GM13977 (cell line): Measurements from ENCODE around the gene TBRG1.

ENCODE experiments used
- DNase-seq: peaks from one replicate; pipeline ENCODE4 v3.0.0; 2012; ENCODE audit warnings: low spot score
- CTCF ChIP-seq: IDR thresholded peaks from 2 replicates; pipeline ENCODE4 v1.5.1; 2012; ENCODE audit warnings: mild to moderate bottlenecking, control low read depth; ENCODE audit not compliant: insufficient read depth; ENCODE audit errors: extremely low read depth, missing control alignments
- in situ Hi-C: fragments of 300-500 bp; cut with MboI; formaldehyde crosslinking; loops from one replicate; pipeline ENCODE4 v1.12.0; 2022; ENCODE audit warnings: low sequenced_read_pairs, low pct_unique_long_range_greater_than_20kb, mixed read lengths, inconsistent platforms; ENCODE audit not compliant: unreplicated experiment

TBRG1 gene

GRCh38 chr11:124612045-124612444 lies 10.6 kb upstream of the TBRG1 start:
- TF ChIP-seq CTCF, result no peak

GRCh38 chr11:124612567-124613246 lies 10.0 kb upstream of the TBRG1 start:
- no peak for DNase-seq
- in situ Hi-C loops, result no loop called here
- TF ChIP-seq CTCF, result no peak

More at GRCh38 chr11:124612045-124612444, 10.6 kb upstream of the TBRG1 start:
- no peak for DNase-seq
- in situ Hi-C loops, result no loop called here

- in situ Hi-C loops, result no loop called here
- DNase-seq, result no peak
- TF ChIP-seq CTCF, result no peak
These were observed 3.8 kb upstream of the TBRG1 start for GRCh38 chr11:124618863-124619262.

GRCh38 chr11:124623861-124624525 lies 1.3 kb downstream of the TBRG1 start:
- in situ Hi-C loops, result no loop called here
- no peak for DNase-seq
- TF ChIP-seq CTCF, result no peak

GRCh38 chr11:124625504-124626168 lies 3.0 kb downstream of the TBRG1 start:
- TF ChIP-seq CTCF, result no peak
- in situ Hi-C loops, result no loop called here
- DNase-seq, result no peak

- DNase-seq, result no peak
- in situ Hi-C loops, result no loop called here
- TF ChIP-seq CTCF, result no peak
These were observed 4.9 kb downstream of the TBRG1 start for GRCh38 chr11:124627546-124627945.
